HG02884 (cell line): ENCODE results near the gene COL4A3.
A peak's percentile ranks its signal among the peaks of the same experiment; 100 is the strongest.

ENCODE experiments used
- ATAC-seq: cut with Tn5 transposase; IDR thresholded peaks from one replicate; pipeline ENCODE4 v1.9.1; 2021; ENCODE audit warnings: mild to moderate bottlenecking, moderate library complexity; ENCODE audit not compliant: unreplicated experiment

COL4A3 gene

DNA sequence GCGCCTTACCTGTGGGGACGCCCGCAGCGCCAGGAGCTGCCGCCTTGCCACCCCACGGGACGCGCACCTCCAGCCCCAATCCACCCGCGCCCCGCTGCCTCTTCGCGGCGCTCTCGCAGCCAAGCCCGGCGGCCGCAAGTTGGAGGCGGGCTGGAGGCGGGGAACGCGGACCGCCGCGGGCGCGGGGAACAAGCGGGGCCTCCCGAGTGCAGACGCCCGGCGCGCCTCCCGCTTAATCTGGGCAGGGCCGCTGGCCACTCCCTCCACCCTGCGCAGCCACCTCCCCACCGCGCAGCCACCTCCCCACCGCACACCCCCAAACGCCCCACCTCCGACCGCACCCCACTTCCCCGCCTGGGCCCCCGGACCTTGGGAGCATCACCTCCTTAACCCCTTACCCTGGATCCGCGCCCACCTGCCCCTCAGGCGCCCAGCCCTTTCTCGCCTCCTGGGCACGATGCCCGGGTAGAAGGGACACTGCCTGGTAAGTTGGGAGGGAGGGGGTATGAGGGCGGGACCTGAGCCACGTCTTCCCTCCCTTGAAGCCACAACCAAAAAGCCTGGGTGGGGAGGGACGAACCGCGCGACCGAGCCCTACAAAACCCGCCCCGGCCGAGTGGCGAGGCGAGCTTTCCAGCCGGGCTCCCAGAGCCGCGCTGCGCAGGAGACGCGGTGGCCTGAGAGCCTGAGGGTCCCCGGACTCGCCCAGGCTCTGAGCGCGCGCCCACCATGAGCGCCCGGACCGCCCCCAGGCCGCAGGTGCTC, at the start of gene COL4A3, which contains the start of gene COL4A4:
COL4A3 (plus strand) TSS at position 627 of the 765 bp plus-strand sequence; CDS start at position 730, 103 bp downstream.
COL4A4 (minus strand) TSS at position 208 of the 765 bp plus-strand sequence. CDS start 16,722 bp downstream, outside the sequence.
- peak; percentile 49 for ATAC-seq

DNA sequence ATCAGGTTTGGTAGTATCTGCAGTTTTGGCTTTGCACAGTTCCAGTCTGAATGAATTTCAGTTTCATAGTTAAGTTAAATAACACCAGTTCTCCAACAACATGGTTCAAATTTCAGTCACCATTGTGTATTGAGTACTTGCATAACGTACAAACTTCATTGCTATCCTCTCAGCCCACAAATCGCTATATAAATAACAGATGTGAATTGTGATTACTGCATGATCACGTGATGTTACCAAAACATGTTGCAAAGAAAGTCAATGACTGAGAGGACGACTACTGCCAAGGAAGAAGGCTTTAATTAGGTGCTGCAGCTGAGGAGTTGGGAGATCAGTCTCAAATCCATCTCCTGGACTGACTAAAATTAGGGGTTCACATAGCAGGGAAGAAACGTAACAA, 48.7 kb upstream of the COL4A3 start:
- ATAC-seq, result no peak

DNA sequence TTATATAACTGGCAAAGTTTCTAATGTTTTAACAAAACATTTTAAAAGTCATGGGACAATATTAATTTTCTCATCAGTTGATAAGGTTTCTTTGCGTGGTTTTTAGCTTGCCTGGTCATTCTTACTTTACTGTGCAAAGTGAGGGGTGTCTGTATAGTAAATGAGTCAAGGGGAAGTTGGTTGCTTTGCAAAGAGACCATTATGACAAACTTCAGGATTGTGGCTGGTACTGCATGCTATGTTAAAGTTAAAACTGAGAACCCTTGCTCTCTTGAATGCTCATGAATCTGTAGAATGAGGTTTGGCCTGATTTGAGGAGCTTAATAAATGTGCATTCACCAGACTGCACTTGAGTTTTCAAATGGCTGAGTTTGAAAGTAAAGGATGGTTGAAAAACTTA, 47.4 kb upstream of the COL4A3 start:
- ATAC-seq, result peak; percentile 75

DNA sequence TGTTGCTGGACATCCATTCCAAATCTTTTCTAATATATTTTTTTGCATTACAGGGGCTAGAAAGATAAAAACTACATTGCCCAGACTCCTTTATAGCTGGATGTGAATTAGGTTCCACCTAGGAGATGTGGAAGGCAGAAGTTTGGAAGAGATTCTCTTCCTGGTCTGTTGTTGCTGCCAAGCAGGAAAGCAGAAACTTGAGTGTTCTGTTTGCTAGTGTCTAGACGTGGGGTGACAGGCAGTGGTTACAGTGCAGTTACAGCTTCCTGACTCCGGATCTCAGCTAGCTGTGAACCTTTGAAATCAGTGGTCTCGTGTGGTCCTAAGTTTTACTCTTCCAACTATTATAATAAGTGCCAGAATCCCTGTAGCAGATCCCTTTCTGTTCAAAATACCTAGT, 46.6 kb upstream of the COL4A3 start:
- no peak for ATAC-seq

DNA sequence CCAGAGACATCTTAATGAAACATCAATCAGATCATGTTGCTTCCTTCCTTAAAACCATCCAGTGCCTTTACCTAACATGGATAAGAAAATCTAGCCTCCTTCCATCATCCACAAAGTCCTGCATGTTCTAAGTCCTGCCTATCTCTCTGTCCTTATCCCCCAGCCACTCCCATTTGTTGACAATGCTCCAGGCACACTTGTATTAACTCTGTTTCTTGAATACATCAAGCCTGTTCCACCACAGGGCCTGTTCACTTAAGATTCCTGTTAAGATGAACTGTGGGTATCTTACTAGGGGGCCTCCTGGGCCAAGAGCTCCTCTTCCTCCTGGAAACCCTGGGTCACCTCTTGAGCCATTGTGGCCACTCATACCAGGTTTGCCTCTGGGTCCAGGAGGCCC, 46.1 kb upstream of the COL4A3 start:
- ATAC-seq, result no peak

DNA sequence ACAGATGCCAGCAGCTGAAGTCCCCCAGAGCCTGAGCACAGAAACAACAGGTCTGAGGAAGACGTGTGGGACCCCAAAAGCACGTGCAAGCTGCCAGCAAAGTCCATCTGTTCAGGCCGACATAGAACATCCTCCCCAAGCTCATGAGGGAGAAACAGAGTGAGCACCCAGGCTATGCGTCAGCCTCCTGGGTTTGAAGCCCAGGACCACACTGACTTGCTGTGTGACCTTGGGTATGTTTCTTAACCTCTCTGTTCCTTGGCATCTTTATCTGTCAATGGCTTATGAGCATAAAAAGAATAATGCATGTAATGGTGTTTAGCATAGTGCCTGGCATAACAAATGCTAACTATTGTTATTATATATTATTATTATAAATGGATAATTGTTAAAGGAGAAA, 40.7 kb upstream of the COL4A3 start:
- ATAC-seq, result no peak

DNA sequence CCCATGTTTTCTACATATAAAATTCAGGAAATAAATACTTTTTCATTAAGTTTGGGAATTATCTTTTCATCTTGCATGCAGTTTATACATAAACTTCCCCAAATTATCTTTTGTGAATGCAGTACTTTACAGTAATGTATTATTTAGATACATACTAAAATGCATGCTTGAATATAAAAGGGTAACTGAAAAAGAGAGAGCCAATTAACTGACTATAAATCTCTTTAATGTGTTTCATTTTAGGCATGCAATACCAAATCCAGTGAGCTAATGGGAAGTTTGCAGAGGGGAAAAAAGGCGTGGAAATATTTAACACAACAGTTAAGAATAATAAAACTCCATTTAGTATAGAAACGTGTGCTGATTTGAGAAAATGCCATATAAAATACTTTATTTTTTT, 39.6 kb upstream of the COL4A3 start:
- ATAC-seq, result no peak

DNA sequence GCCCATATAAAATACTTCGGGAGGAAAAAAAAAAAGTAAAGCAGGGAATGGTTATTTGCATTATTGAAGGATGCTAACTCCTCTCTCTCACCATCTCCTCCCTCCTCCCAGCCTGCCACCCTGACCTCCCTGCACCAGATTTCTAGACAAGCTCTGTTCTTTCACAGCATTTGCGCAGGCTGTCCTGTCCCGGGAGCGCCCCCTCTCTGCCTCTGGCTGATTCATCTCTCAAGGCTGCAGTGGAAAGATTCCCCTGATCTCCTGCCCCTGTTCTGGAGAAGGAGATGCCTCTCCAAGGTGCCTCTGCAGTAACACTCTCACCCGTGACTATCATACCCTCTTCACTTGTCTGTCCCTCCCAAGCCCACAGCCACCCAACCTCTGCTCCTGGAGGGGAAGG, 38.9 kb upstream of the COL4A3 start:
- ATAC-seq, result no peak

DNA sequence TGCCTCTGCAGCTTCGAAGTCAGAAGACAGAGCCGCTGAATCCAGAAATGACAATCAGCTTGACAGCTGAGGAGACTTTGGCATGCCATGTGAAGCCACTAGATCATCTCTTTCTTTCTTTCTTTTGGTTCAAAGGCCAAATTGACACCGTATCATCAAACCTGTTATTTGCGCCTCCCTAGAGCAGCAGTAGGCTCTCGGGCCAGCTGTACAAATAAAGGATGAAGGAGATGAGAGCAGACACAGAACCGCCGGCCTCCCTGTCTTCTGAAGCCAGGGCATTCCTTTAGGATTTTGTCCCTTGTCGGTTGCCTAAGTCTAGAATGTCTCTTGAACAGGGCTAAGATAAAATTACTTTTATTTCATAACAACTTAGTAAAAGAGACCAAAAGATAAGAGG, 37.2 kb upstream of the COL4A3 start:
- ATAC-seq, result no peak

DNA sequence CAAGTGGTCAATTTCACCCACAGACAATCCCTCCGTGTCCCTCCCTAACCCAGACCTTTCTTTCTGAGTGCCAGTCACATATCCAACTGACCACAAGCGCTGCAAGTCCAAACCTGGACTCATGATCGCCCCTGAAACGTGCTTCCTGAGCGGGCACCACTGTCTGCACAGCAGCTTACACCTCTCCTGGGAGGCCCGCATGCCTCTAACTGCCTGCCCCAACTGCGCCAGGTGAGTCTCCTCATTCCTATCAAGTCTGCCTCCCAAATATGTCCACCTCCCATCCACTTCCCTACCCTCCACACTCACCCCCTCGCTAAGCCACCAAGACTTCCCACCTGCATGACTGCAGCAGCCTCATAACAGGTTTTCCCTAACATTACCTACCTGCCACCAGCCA, 33.8 kb upstream of the COL4A3 start:
- ATAC-seq, result no peak

DNA sequence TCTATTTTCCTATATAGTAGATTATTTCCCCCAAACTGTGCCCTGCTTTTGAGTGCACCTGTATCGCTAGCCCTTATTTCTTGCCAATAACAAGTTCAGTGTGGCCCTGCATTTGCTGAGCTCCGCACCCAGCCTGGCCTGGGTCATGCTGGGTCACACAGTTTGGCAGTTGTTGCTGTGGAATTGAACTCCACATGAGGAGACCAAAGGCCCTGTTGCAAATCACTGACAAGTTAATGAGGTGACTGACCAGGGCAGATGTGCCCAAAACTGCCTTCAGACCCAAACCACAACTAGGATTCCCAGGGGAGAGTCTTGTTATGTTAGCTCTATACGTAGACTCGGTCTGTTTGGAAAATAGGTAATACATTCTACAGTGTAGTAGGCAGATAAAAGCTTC, 31.4 kb upstream of the COL4A3 start:
- no peak for ATAC-seq

DNA sequence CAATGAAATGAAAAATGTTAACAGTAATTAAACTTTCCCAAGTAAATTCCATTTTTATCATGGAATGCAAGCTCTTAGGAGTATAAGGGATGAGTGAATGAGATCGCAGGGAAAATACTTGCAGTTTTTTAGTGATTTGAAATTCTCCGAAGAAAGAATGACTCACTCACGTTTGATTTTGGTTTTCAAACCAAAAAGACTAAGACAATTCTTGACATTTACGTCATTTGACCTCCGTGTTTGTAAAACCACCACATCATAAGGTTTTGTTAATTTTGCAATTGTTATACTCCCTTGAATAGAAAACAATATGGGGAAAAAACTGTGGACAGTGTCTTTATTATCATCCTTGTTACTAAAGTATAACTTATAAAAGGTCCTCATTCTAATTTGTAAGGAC, 29.8 kb upstream of the COL4A3 start:
- no peak for ATAC-seq

DNA sequence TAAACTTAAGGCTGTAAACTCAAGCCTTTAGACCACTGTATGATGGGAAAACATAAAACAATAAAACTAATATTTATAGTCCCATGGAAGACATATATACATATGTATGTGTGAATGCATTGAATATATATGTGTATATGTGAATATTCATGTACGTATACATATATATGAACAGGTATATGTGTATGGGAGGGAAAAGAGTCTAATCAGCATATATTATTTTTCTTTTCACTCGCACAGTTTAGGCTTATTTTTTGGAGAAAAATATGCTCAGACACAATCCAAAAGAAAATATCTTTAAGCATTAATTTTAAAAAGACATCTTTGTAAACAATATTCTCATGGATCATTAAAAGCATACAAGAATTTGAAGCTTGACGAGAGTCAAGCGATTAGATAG, 23.1 kb upstream of the COL4A3 start:
- ATAC-seq, result no peak

DNA sequence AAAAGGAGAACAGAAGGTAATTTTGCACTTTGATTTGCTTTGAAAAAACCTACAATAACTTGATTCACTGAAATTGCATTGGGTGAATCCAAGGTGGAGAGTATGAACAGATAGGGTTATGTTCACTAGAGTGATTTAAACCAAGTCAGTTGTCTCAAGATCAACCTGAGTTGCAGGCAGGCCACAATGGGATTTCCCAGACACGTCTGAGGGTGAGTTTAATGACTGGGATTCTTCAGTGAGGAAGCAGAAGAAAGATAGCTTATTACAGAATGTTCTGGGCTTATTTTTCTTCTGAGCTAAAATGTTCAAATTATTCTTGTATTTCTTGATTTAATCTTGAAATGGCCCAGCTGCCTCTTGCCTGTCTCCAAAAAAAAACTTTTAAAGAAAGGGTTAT, 20.5 kb upstream of the COL4A3 start:
- ATAC-seq, result no peak

DNA sequence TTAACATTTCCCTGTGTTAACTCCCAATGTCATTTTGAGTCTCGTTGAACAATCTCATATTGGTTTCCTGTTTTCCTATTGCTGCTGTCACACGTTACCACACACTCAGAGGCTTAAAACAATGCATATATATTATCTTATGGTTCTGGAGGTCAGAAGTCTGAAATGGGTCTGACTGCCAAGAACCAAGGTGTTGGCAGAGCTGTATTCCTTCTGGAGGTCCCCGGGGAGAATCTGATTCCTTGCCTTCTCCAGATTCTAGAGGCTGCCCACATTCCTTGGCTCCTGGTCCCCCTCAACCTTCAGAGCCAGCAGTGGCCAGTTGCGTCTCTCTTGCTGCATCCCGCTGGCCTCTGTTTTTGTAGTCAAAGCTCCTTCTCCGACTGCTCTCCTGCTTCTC, 18.0 kb upstream of the COL4A3 start:
- ATAC-seq, result no peak

DNA sequence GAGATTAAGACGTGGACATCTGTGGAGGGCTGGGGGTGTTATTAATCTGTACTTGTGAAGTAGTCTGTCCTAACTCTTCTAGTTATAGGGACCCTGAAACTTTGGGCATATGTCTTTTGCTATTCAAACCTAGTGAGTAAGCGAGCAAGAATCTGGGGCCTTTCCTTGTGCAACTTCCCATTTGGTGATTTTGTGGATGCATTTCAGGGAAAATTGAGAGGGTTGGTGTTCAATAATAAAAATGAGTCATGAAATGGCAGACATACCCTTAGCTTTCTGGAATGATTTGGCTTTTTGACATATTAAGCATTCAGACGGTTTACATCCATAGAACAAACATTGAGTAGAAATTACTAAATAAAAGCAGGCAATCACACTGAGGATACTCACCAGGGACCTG, 17.4 kb upstream of the COL4A3 start:
- no peak for ATAC-seq

DNA sequence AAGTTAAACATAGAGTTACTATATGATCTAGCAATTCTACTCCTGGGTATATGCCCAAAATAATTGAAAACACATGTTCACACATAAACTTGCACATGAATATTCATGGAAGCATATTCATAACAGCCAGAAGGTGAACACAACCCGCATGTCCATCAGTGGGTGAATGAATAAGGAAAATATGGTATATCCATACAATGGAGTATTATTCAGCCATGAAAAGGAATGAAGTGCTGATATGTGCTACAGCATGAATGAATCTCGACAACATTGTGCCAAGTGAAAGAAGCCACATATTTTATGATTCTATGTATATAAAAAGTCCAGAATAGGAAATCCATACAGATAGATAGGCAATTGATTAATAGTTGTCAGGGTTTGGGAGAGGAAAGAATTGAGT, 16.3 kb upstream of the COL4A3 start:
- ATAC-seq, result no peak

DNA sequence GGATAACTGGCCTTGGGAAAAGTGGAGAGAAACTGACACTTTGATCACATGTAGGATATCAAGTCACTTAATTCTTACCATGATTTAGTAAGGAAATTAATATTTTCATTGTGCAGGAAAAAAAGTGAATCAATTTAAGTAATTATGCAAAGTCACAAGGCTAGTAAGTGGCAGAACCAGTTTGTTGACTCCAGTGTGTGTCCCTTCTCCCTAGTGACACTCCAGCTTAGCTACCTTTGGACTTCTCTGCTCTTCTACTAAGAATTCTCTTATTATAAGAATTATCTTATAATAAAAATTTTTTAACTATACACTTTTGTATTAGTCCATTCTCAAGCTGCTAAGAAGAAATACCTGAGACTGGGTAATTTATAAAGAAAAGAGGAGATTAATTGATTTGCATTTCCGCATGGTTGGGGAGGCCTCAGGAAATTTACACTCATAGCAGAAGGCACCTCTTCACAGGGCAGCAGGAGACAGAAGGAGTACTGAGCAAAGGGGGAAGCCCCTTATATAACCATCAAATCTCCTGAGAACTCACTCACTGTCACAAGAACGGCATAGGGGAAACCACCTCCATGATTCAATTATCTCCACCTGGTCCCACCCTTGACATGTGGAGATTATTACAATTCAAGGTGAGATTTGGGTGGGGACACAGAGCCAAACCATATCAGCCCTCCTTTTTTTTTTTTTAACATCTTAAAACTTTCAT, 14.0 kb upstream of the COL4A3 start:
- no peak for ATAC-seq

DNA sequence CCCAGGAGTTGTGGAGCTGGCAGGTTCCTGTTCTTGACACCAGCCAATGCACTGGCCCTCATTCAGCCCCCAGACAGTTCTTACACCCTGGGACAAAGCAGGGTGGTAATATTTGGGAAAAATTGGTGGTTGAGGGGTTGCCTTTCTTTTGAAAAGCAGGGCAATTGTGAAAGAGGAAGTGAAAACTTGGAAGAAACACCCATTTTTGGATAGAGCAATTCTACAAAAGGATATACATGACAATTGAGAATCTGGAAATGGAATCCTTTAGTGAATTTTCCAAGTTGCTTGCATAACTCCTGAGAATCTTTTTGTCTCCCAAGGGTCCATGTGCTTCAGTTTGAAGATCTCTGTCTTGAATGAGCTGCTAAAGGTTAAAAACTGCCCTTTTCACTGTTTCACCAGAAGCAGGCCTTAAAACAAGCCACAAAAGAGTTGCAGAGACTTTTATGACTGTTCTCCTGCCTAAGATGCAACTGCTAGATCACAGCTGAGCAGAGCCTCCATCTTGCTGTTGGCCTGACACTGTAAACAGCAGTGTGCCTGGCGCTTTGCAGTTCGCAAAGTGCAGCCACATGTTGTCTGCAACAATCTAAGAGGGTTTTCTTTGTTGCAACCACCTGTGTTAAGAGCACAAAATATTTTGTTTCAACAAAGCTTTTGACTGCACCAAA, 12.2 kb upstream of the COL4A3 start:
- ATAC-seq, result no peak

DNA sequence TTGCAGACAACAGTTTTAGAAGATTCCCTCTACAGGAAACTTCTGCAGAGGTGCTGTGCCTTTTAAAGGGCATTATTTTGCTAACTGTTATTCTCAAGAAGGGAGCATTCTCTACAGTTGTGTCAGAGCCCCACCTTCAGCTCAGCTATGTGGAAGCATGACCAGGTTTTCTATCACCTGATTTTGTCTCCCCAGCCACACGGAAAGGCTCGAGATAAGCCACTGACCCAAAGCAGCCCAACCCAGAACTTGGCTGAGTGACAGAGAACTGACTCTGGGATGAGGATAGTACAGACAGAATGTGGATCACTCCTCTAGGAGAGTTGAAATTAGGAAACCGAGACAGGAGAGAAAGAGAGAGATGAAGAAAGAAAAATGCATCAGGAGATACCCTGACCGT, 11.1 kb upstream of the COL4A3 start:
- no peak for ATAC-seq

DNA sequence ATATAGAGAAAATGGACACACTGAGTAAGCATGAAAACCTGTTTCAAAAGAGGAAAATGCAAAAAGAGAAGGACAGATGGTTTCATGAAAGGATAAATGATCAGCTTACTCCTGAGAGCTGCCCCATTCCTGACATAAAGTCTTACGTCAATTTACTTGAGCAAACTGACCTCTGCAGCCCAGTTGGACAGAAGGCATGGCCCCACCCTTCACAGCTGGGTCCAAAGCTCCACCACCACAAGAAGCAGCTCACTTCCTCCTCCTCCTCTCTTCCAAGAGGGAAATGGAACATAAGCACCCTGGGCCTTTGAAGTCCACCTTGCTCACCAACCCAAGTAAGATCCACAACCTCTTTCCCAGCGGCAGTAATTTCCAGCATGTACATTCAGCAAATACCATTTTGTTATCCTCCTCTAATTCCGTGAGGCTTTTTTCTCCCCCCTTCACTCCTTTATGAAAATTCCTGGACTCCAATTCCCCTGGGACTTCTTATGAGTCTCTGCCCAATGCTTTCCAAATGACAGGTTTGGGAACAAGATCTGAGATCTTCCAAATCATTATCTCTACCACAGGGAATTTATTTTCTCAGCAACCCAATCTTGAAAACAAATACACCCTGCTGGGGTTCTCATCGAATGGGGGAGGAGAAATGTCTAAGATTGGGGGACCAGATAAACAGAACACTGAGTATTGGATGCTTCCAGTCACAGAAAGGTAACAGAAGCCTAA, 10.5 kb upstream of the COL4A3 start:
- ATAC-seq, result no peak
